Measurements from ENCODE around the gene SMC6. TPM values are rescaled to one million over a fixed set of nuclear protein-coding genes. Genes with fewer than 3 reads are reported as not detected.

The SMC6 gene, protein sequence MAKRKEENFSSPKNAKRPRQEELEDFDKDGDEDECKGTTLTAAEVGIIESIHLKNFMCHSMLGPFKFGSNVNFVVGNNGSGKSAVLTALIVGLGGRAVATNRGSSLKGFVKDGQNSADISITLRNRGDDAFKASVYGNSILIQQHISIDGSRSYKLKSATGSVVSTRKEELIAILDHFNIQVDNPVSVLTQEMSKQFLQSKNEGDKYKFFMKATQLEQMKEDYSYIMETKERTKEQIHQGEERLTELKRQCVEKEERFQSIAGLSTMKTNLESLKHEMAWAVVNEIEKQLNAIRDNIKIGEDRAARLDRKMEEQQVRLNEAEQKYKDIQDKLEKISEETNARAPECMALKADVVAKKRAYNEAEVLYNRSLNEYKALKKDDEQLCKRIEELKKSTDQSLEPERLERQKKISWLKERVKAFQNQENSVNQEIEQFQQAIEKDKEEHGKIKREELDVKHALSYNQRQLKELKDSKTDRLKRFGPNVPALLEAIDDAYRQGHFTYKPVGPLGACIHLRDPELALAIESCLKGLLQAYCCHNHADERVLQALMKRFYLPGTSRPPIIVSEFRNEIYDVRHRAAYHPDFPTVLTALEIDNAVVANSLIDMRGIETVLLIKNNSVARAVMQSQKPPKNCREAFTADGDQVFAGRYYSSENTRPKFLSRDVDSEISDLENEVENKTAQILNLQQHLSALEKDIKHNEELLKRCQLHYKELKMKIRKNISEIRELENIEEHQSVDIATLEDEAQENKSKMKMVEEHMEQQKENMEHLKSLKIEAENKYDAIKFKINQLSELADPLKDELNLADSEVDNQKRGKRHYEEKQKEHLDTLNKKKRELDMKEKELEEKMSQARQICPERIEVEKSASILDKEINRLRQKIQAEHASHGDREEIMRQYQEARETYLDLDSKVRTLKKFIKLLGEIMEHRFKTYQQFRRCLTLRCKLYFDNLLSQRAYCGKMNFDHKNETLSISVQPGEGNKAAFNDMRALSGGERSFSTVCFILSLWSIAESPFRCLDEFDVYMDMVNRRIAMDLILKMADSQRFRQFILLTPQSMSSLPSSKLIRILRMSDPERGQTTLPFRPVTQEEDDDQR
- 6.1 and 9.2 TPM in 2 replicates for total RNA-seq (2014; rRNA removed; shearing (Covaris generic))

DNA sequence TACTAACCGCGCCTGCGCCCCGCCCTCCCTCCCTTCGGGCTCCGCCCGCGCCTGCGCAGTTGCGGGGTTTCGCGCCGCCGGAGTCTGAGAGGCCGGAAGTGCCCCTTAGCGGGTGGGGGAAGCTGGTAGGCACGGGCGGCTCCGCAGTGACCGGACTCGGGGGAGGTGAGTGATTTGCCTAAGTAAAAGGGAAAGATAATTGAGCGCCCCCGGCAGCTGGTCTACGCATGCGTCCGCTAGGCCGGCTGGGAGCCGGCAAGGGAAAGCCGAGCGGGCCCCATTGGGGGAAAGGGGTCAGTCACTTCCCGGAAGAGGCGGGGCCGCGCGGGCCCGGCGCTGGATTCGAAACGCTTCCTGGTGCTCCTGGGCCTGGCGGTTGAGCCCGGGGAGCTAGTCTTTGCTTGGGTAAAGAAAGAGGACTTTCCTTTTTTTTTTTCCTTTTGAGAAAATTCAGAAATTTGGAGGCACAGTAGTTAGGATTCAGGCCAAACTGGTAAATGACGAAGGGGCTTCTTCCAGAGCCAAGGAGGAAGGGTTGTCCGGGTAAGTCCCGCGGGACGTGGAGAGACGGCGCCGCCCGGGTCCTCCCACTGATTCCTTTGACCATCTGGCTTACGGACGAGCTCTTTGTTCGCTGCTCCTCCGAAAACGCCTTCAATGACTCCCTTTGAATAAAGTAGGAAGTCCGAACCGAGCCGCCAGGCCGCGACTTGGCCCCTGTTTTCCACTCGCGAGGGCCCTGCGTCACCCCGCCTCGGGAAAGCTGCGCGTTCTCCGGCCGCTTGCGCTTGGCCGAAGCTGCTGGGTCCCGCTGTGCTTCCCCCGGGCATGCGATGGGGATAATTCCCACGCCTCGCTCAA, at the start of gene SMC6, which contains the start of gene GEN1:
Gene SMC6, minus strand, starts transcription at position 8 of the 861 bp plus-strand sequence. CDS start 7,864 bp downstream, outside the sequence.
Gene GEN1, plus strand, starts transcription at position 336 of the 861 bp plus-strand sequence. CDS start 5,806 bp downstream, outside the sequence.
- DNase-seq (ENCODE audit: low spot score), result peak; percentile 79

DNA sequence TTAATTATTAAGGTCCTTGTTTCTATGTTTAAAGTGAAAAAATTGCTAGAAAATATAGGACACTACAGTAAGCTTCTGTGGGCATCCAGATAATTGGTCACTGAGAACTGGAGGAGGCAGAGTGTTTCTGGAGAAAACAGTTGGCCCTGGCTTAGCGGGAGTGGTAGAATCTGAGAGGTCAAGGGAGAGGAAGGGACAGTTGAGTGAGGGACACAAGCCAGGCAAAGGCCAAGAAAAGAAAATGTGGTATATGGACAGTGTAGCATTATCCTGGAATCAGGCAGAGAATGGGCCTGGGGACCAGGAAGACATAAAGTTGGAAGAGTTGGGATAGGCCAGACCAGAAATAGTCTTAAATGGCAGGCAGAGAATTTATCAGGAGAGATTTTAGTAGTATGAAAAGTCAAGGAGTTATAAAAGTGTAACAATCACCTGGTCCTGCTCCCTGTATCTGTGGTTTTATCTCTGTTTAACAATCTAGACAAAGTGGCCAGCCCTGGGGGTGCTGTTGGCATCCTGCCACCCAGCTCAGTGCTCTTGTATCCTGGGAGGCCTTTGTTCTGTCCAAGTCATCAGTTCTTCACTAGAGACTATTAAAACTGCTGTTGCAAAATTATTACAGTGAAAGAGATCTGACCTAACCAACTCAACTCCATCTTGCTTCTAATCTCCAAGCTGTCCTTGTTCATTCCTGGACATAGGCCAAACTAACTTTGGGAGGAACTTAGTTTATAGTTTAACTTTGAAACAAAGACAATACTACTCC, 47.3 kb upstream of the SMC6 start:
- no peak for DNase-seq (ENCODE audit: low spot score)

DNA sequence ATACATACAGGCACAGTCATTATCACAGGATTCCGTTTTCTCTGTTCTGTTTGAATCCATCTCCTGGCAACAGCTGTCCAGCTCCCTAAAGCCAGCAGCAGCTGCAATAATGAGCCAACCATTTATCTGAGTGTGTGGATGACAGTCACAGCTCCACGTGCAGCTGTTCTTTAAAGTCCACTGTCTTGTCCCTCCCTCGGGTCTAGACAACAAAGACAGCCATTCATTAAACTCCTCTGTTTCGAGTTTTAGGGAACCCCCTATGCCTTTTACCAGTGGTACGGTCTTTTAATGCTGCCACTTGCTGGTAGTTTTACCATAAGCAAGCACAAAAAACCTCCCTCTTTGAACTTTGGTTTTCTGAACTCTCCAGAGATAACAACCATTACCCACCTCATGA, 46.6 kb upstream of the SMC6 start:
- no peak for DNase-seq (ENCODE audit: low spot score)

DNA sequence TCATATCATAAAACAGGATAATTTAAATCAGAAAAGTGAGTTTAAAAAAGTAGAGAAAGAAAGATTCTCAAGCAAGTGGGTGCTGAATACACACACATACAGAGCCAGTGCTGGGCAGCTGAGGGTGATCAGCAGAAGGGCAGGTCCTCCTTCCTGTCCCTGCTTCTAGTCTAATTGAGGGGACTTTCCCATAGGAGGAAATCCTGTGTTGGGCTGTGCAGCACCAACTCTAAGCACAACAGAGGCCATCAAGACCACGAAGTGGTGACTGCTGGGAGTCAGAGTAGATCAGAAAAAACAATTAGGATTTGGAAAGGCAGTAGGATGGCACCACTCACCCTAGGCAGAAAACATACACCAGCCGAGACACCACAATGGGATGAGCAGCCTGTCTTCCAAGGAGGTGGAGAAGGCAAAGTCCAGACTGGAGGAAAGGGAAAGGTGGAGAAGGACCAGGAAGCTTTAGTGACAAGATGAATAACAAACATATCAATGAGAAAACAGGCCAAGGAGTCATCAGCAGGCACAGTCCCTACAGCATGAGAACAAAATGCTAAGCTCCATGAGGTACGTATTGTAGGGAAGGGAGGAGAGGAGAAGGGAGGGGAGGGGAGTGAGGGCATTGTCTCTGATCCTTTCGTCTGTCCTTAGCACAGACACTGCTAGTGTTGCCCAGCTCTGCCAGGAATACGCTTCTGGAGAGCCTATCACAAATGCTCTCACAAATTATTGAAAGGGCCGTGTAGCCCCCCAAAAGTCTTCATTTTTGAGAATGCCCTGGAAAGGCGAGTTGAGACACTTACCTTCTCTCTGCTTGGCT, 45.9 kb upstream of the SMC6 start:
- DNase-seq (ENCODE audit: low spot score), result no peak

DNA sequence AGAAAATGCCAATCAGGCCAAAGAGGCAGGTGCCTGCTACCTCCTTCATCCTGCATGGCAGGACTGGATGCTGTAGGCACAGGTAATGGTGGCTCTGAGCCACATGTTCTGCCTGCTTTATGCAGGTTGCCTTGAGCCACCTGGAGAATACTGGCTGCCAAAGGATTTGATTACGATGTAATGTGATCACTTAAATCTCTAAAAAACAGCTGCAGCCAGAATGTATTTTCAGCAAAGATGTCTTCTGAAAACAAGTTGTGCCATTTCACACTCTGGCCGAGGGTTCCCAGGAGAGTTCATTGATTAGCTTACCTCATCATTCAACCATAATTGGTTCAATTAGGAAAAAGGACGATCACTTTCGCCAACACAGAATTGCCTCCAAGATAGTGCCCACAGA, 44.7 kb upstream of the SMC6 start:
- DNase-seq (ENCODE audit: low spot score), result no peak

DNA sequence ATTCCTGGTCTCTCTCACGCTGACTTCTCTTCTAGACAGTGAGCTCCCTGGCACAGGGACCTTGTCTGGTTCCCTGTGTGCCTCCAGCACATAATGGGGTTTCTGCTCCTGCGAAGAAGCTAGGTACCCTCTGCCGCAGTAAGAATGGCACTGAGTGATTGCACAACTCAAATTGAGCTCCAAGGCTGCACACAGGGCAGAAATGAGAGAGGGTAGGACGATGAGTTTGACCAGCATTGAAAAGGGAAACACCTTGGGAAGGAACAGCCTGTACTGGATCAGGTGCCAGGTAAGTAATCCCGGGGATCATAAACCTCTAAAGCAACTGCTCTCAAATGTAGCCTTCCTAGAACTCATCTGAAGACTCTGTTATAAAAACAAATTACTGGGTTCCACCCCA, 41.7 kb upstream of the SMC6 start:
- no peak for DNase-seq (ENCODE audit: low spot score)

DNA sequence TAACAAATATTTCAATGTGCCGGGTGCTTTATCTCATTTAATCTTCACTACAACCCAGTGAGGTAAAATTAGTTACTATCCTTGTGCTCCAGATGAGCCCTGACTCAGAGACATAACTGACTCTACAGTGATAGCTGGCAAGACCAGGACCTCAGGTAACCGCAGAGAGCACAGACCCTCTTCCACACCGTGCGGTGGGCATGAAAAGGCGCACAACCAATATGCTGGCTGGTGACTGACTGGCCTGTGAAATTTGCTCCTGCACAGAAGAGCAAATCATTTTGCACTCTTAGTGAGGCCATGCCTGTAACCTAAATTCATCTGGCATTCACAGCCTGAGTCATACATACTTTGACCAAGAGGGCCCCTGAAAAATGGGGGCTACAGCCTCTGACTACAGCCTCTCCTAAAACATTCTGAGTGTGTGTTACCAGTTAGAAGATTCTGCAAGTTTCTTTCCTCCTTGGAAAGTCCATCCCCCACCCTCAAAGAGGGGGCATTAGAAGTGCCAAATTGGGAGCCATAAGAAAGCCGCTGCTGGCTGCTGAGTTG, 40.3 kb upstream of the SMC6 start:
- DNase-seq (ENCODE audit: low spot score), result no peak

DNA sequence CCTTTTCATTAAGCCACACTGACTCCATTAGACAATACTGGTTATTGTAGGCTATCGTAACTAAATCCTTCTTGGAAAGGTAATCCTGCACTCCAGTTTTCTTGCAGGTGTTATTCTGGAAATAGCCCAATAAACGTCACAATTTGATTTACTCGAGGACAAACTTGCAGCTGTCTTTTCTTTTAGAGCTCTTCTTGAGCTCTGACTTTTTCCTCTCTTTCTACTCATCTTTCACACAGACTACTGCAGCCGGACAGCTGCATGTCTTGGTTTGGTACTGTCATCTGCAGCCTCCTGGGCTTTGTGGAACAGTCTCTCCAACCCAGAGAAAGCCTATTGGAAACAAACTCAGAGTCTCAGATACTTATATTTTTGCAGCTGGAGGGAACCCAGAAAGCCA, 39.7 kb upstream of the SMC6 start:
- no peak for DNase-seq (ENCODE audit: low spot score)

DNA sequence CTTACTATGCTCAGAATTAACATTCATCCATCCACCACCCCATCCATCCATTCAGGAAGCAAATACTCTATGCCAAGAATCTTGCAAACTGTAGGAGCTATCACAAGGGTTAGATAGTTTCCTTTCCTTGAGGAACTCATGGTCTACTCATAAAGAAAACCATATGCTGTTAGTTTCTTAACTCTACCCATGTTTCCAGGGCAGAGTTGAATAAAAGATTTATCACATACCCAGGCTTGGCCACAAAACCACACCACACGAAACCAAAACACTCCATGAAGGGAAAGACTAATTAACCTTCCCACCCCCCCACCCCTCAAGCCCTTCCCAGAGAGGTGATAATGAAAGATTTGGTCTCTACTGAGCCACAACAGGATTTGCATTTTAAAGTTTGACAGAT, 38.9 kb upstream of the SMC6 start:
- DNase-seq (ENCODE audit: low spot score), result no peak

DNA sequence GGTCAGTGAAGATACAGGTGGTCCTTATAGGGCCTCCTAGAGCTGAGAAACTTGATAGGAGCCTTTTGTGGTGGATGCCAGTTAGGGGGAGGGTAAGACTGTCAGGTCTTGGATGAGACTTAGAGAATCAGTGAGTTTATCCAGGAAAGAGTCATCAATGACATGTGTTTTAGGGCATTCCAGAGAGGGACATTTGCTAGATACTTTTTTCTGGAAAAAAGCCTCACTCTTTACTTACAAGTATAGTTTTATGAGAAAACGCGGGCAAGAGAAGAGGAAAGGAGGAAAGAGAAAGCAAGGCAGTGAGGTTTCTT, 38.2 kb upstream of the SMC6 start:
- DNase-seq (ENCODE audit: low spot score), result no peak

DNA sequence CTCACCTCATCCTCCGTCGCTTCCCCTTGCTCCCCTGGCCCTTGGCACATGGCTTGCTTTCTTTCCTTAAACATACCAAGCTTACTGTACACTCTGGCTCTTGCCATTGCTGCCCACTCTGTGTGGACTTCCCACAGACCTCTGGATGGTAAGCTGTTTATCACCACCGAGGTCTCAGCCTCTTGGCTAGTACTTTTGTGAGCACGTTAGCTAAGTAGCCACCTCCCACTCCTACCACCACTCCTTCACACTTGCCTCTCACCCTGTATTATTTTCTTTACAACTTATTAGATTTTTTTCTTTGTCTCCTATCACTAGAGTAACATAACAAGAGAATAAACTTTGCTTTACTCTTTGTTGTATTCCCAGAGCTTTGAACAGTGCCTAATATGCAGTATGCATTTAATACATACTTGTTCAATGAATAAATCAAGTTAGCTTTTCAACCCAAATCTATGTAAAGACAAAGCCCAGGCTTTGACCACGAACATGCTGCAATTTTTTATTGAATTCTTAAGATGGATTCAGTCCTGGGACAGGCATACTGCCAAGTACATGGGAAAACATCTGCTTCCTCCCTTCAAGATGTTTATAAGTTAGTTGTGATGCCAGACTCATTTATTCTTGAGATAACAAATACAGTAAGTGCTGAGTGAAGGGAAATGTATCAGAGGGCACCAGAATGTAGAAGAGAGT, 37.7 kb upstream of the SMC6 start:
- DNase-seq (ENCODE audit: low spot score), result peak; percentile 46

DNA sequence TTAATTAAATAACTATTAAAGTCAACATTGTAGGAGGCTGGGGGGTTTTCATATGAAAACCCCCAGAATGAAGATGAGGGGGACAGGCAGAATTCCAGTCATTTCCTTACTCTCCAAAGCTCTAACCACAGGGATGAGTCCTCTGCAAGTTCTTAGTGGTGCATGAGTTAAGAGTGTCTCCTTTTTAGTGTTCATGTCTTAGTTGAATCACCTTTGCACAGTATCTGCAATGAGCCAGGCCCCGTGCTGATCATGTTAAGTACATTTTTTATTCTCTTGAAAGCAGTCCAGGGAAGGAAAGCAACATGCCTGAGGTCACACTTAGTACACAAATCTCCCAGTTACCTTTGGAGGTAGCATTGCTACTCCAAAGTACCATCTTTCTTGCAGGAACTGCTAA, 36.9 kb upstream of the SMC6 start:
- no peak for DNase-seq (ENCODE audit: low spot score)

DNA sequence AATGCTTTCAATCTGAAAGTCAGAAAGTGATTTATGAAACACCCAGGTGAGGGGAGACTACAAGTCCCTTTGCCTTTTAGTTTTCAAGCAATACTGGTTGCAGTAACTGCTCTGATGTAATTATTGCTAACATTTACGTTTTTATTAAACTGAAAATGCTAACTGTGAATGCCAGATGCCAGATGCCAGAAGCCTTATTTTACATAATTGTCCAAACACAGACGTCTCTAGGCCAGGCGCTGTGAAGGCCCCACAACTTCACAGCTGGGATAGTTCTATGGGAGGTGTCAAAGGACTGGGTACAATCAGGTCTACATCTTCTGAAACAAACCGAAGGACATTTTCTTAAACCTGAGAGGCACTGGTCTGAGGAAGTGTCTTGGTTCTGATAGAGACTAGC, 35.2 kb upstream of the SMC6 start:
- DNase-seq (ENCODE audit: low spot score), result no peak

DNA sequence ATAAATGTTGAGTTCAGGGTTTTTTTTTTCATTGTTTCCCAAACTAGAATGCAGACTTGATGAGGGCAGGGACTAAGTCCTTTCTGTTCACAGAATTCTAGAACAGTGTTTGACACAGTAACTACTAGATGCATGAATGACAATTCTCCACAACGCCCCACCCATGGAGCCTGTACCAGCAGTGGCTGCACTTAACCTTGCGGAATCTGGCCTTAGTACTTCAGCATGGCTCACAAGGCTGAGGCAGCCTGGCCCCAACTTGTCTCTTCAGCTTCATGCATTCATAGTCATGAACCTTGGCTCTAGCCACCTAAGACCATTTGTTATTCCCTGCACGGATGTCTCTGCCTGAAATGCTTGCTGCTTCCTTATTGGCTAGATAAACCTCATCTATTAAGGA, 33.1 kb upstream of the SMC6 start:
- no peak for DNase-seq (ENCODE audit: low spot score)

DNA sequence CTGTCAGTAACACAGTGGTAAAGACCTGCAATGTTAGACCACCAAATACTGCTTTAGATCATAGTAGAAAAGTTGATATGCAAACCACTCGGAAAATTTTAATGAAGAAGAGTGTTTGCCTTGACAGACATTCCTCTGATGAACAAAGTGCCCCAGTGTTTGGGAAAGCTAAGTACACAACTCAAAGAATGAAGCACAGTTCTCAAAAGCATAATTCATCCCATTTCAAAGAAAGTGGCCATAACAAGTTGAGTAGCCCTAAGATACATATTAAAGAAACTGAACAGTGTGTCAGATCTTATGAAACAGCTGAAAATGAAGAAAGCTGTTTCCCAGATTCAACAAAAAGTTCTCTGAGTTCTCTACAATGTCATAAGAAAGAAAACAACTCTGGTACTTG, 27.9 kb upstream of the SMC6 start:
- DNase-seq (ENCODE audit: low spot score), result no peak

DNA sequence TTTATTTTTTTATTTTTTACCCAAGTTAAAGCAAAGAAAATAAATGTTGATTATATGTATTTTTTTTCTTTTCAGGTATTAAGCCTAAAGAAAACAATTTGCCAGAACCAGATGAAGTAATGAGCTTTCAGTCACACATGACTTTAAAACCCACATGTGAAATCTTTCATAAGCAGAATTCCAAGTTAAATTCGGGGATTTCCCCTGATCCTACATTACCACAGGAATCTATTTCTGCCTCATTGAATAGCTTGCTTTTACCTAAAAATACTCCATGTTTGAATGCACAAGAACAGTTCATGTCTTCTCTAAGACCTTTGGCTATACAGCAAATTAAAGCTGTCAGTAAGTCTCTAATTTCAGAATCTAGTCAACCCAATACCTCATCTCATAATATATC, 26.9 kb upstream of the SMC6 start:
- DNase-seq (ENCODE audit: low spot score), result no peak

DNA sequence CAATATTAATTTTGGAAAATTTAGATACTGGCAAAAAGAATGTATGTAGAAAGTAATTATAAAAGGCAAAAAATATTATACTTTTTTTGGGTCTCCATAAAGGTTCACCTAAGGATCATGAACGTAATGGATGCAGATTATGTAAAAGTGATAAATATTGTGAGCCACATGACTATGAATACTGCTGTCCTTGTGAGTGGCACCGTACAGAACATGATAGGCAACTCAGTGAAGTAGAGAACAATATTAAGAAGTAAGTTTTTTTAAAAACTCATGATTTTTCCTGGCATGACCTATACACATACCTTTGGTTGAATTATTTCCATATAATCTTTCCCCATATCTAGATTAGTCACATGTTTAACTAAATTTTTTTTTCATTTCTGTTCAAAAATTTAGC, 18.9 kb upstream of the SMC6 start:
- no peak for DNase-seq (ENCODE audit: low spot score)

DNA sequence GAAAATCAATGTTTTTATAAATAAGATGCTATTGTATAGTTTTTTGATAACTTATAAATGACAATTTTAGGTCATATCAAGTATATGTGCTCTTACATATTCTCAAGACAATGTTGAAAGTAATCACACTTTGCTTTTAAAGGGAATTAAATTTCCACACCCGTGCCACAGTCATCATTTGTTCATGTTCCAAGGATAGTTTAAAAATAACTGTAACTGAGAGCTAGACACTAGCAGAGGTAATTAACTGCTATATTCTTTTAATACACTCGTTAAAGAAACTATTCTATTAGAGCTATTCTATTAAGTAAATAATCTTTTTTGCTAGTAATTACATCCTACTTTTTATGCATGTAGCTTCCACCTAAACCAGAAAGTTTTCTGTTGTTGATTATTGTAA, 18.3 kb upstream of the SMC6 start:
- DNase-seq (ENCODE audit: low spot score), result no peak

DNA sequence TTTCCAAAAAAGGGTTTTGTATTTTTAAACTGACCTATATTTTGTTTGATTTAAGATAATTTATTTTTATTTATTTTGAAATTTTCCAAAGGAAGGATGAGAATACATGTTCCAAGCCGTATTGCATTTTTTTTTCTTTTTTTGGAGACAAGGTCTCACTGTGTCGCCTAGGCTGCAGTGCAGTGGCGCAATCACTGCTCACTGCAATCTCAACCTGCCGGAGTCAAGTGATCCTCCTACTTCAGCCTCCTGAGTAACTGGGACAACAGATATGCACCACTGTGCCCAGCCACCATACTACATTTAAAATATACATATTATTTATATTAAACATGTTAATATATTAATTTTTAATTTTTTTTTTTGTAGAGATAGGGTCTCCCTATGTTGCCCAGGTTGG, 15.3 kb upstream of the SMC6 start:
- DNase-seq (ENCODE audit: low spot score), result no peak
